Measurements from ENCODE around the gene PRKG1. TPM values are rescaled to one million over a fixed set of nuclear protein-coding genes. Genes with fewer than 3 reads are reported as not detected.

Gene PRKG1
- total and polyA plus RNA-seq, 2 of the 8 experiments (the other 6 are each of a cell fraction or from before 2014, with no cell fraction given), result 4.2 to 15.2 TPM

- H3K4me1 ChIP-seq (replicated peaks in 1 of 4; ENCODE audit: control insufficient read depth in 3 of 4, insufficient read depth in 4 of 4, low read length in 3 of 4), result peaks cover 0 to 14% (median 9%) of the 10 kb centered on the region in 4 experiments; a peak in 3 of 7 replicates
- CTCF ChIA-PET (ENCODE audit: partially characterized antibody), result interaction anchor here (0.6 to 1.7 kb wide), 8 partner anchors 136 to 570 kb away, joined by 3 to 7 read pairs (median 3); no protein-coding TSS in a partner anchor
- TF ChIP-seq NANOG (IDR thresholded peaks at IDR 0.05; ENCODE audit: insufficient read depth, low read depth, low read length, poor library complexity, severe bottlenecking) (no peak), MAX (IDR thresholded peaks at IDR 0.05) (no peak), CHD2 (IDR thresholded peaks at IDR 0.05; ENCODE audit: low read length) (no peak), USF2 (IDR thresholded peaks at IDR 0.05; ENCODE audit: low read length) (no peak), TAF1 (IDR thresholded peaks at IDR 0.05; ENCODE audit: low read depth, low read length) (no peak), POU5F1 (IDR thresholded peaks at IDR 0.05; ENCODE audit: low read depth, low read length) (no peak), POLR2A (IDR thresholded peaks at IDR 0.05; ENCODE audit: control extremely low read depth in 1 of 2, low read depth in 2 of 2, low read length in 2 of 2) (no peak), EGR1 (IDR thresholded peaks at IDR 0.05; ENCODE audit: borderline replicate concordance, low read depth, low read length) (no peak), SIN3A (conservative IDR thresholded peaks at IDR 0.05 in 1 of 2, IDR thresholded peaks at IDR 0.05 in 1 of 2; ENCODE audit: low read depth in 1 of 2, low read length in 2 of 2) (no peak), TAF7 (optimal IDR thresholded peaks at IDR 0.05; ENCODE audit: borderline replicate concordance, low read depth, low read length) (no peak), FOSL1 (IDR thresholded peaks at IDR 0.05; ENCODE audit: insufficient read depth, low read depth, low read length) (no peak), KDM1A (IDR thresholded peaks at IDR 0.05; ENCODE audit: borderline replicate concordance, low read length) (no peak)
Measured at GRCh38 chr10:52212802-52213201, 1138.5 kb downstream of the PRKG1 start.

More at GRCh38 chr10:52212802-52213201, 1138.5 kb downstream of the PRKG1 start:
- Histone ChIP-seq H3K27ac (ENCODE audit: low read depth, low read length) (no peak overlapping the region), H2BK15ac (ENCODE audit: low read length) (no peak overlapping the region), H3K4me3 (ENCODE audit: extremely low read depth in 1 of 4, insufficient read depth in 2 of 4, low read depth in 3 of 4, low read length in 4 of 4) (no peak overlapping the region), H3K27me3 (replicated peaks in 1 of 4; ENCODE audit: control insufficient read depth in 3 of 4, extremely low read depth in 1 of 4, insufficient read depth in 3 of 4, low read length in 3 of 4) (no peaks in the 10 kb centered on the region), H3K14ac (ENCODE audit: insufficient read length) (no peak overlapping the region), H4K91ac (replicated peaks; ENCODE audit: insufficient read length, low read length) (no peak overlapping the region), H4K8ac (ENCODE audit: extremely low read depth, insufficient read depth, low read length) (no peak overlapping the region), H2BK12ac (ENCODE audit: low read depth, low read length) (no peak overlapping the region), H3K18ac (ENCODE audit: extremely low read depth, low read length) (no peak overlapping the region), H3K36me3 (ENCODE audit: control insufficient read depth in 2 of 4, insufficient read depth in 4 of 4, low read length in 3 of 4) (no peaks in the 10 kb centered on the region), H3K79me2 (ENCODE audit: control insufficient read depth in 1 of 2, insufficient read depth in 2 of 2, low read length in 2 of 2) (no peaks in the 10 kb centered on the region), H4K20me1 (replicated peaks in 1 of 2; ENCODE audit: control insufficient read depth in 1 of 2, insufficient read depth in 2 of 2, low read length in 2 of 2) (no peaks in the 10 kb centered on the region), H3K23ac (ENCODE audit: insufficient read length) (no peak overlapping the region), H4K5ac (ENCODE audit: insufficient read length, low read depth, low read length) (peak overlapping the region; percentile 64), H2AK5ac (ENCODE audit: low read depth, low read length) (no peak overlapping the region), H3K23me2 (ENCODE audit: low read depth, low read length) (no peaks in the 10 kb centered on the region), H3K4ac (replicated peaks; ENCODE audit: insufficient read length, low read depth, low read length) (no peak overlapping the region), H2BK5ac (ENCODE audit: low read depth, low read length) (no peak overlapping the region), H3K56ac (replicated peaks; ENCODE audit: insufficient read length, low read depth, low read length) (no peak overlapping the region), H3K9ac (replicated peaks in 1 of 4; ENCODE audit: extremely low read depth in 1 of 4, low read depth in 3 of 4, low read length in 3 of 4) (no peak overlapping the region), H2BK20ac (ENCODE audit: low read length) (no peak overlapping the region), H2AFZ (ENCODE audit: low read length) (no peak overlapping the region), H3K79me1 (ENCODE audit: low read depth, low read length) (no peaks in the 10 kb centered on the region), H3K9me3 (ENCODE audit: insufficient read depth in 2 of 2, low read depth in 1 of 2, low read length in 1 of 2) (no peaks in the 10 kb centered on the region), H3K4me2 (ENCODE audit: insufficient read depth in 1 of 2, low read depth in 2 of 2, low read length in 2 of 2) (no peak overlapping the region), H2BK120ac (replicated peaks; ENCODE audit: low read depth, low read length) (no peak overlapping the region)
- WGBS, 2 experiments (ENCODE audit: extremely low coverage in 1 of 2, insufficient coverage in 1 of 2, insufficient read length in 1 of 2, insufficient replicate concordance in 2 of 2, low coverage in 1 of 2, low lambda C conversion rate in 2 of 2, missing lambda C conversion rate in 1 of 2), result 96% methylated on average over 4 of the region's 4 CpGs; no CpG with 5 or more reads in 1 of the 2 experiments
- POLR2A ChIA-PET (ENCODE audit: partially characterized antibody), result interaction anchor here (1.0 to 1.9 kb wide), 5 partner anchors 162 to 187 kb away, joined by 3 to 10 read pairs (median 4); no protein-coding TSS in a partner anchor
- FAIRE-seq (no peak), DNase-seq (ENCODE audit: low read depth in 1 of 2, low spot score in 2 of 2) (no peak)

All from H1 (cell line).